ENCODE results near the gene SPAG4.

DNA sequence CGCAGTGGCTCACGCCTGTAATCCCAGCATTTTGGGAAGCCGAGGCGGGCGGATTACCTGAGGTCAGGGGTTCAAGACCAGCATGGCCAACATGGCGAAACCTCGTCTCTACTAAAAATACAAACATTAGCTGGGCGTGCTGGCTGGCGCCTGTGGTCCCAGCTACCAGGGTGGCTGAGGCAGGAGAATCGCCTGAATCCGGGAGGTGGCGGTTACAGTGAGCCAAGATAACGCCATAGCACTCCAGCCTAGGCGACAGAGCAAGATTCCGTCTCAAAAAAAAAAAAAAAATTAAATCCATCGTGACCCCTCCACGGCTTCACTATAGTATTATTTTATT, 50.3 kb downstream of the SPAG4 start:
- TF ChIP-seq YY1 (IDR thresholded peaks at IDR 0.05; ENCODE audit: insufficient read depth, insufficient read length) (no peak), SUZ12 (IDR thresholded peaks at IDR 0.05; ENCODE audit: extremely low read depth, insufficient read depth, insufficient read length) (no peak), ZNF274 (IDR thresholded peaks at IDR 0.05; ENCODE audit: low read depth, low read length) (no peak)

All from NT2/D1 (cell line).